Measurements from ENCODE around the gene HAT1. TPM values are rescaled to one million over a fixed set of nuclear protein-coding genes. Genes with fewer than 3 reads are reported as not detected.

HAT1 gene
- total and polyA plus RNA-seq, 10 of the 15 experiments (the other 5 are each of a cell fraction or from before 2014, with no cell fraction given): 60.0 to 225 (median 130) TPM

GRCh38 chr2:171880774-171881173 lies 41.5 kb upstream of the HAT1 start (continued):
- TF ChIP-seq ATF3 (IDR thresholded peaks at IDR 0.05; ENCODE audit: borderline replicate concordance, extremely low read depth, low read depth, low read length): no peak
- no peak for TF ChIP-seq SMAD5 (IDR thresholded peaks at IDR 0.05; ENCODE audit: low read depth)
- no peak for TF ChIP-seq RELA (IDR thresholded peaks at IDR 0.05; ENCODE audit: borderline replicate concordance, partially characterized antibody)

GRCh38 chr2:171882089-171882769 lies 40.0 kb upstream of the HAT1 start:
- DNase-seq (ENCODE audit: low read depth, low spot score) (no peak), FAIRE-seq (no peak), ATAC-seq (peak; percentile 74)
- Histone ChIP-seq H3K27ac (ENCODE audit: control insufficient read depth, insufficient read depth) (peak overlapping the region; percentile 20; the same call in 1 of the 2 replicates), H3K4me2 (ENCODE audit: control insufficient read depth, insufficient read depth) (peak overlapping the region; percentile 56), H3K9me3 (replicated peaks; ENCODE audit: control insufficient read depth, insufficient read depth, low read length) (no peaks in the 10 kb centered on the region), H3K4me3 (peak overlapping the region; percentile 48; the same call in 1 of the 2 replicates), H3K27me3 (replicated peaks in 1 of 2; ENCODE audit: control insufficient read depth in 2 of 2, insufficient read depth in 2 of 2, low read length in 1 of 2) (no peaks in the 10 kb centered on the region), H3K4me1 (ENCODE audit: control insufficient read depth, insufficient read depth, low read length) (peaks cover 15% of the 10 kb centered on the region), H4K20me1 (ENCODE audit: control insufficient read depth, insufficient read depth) (no peaks in the 10 kb centered on the region), H3K9ac (ENCODE audit: control insufficient read depth, insufficient read depth, low read length) (no peak overlapping the region), H3K79me2 (ENCODE audit: control insufficient read depth, insufficient read depth, low read length) (peaks cover 13% of the 10 kb centered on the region), H3K36me3 (ENCODE audit: control insufficient read depth in 2 of 2, insufficient read depth in 2 of 2, low read length in 1 of 2) (no peaks in the 10 kb centered on the region; a peak in 1 of 4 replicates), H2AFZ (ENCODE audit: control insufficient read depth, low read depth, low read length) (no peak overlapping the region)
- CTCF ChIA-PET: interaction anchor here (1.0 to 3.7 kb wide), 2 partner anchors 9 to 11 kb away, joined by 4 to 19 read pairs; partner anchors contain the start of gene SLC25A12
- WGBS (ENCODE audit: insufficient coverage, insufficient replicate concordance, low lambda C conversion rate, missing lambda C conversion rate): 6% methylated on average over 2 of the region's 2 CpGs
- RAD21 ChIA-PET (ENCODE audit: unreplicated experiment): interaction anchor here (1.2 kb wide), 1 partner anchor 10 kb away, joined by 4 read pairs; no protein-coding TSS in a partner anchor
- SMC1A ChIA-PET (ENCODE audit: uncharacterized antibody, unreplicated experiment): interaction anchor here (0.8 to 2.7 kb wide), 7 partner anchors 10 to 220 kb away, joined by 3 to 13 read pairs (median 3); partner anchors contain the start of genes DLX2, HAT1 and SLC25A12
- TF ChIP-seq IRF5 (IDR thresholded peaks at IDR 0.05; ENCODE audit: borderline replicate concordance) (no peak), EED (IDR thresholded peaks at IDR 0.05; ENCODE audit: low read depth) (0 out of 2 replicates have a peak, but pooled peaks have one; percentile 37), YBX1 (IDR thresholded peaks at IDR 0.05) (no peak), MTA3 (IDR thresholded peaks at IDR 0.05; ENCODE audit: borderline replicate concordance, low read length) (no peak), ZNF274 (IDR thresholded peaks at IDR 0.05; ENCODE audit: insufficient read depth, insufficient read length) (no peak)
- intact Hi-C loops (cut with micrococcal nuclease; ENCODE audit: unreplicated experiment): no loop called here
- POLR2A ChIA-PET: interaction anchor here (1.1 kb wide), 2 partner anchors 11 to 33 kb away, joined by 3 to 4 read pairs; no protein-coding TSS in a partner anchor
- in situ Hi-C loops (cut with MboI): no loop called here
- BruUV-seq (replicated peaks): no TSS peak
